Epithelial cell of proximal tubule (primary cell): Measurements from ENCODE around the gene PEX6. TPM values are rescaled to one million over a fixed set of nuclear protein-coding genes. Genes with fewer than 3 reads are reported as not detected.

Experiments
- DNase-seq: peaks from one replicate; pipeline ENCODE4 v3.0.0-alpha.2; 2011; ENCODE audit warnings: low read depth
- H3K4me3 ChIP-seq: 2 replicates; pipeline ENCODE4 v1.5.1; 2011; ENCODE audit warnings: low read depth, mild to moderate bottlenecking, low read length
- total RNA-seq: library from RNA; depleted of rRNA; stranded (reverse); fragments of >200 nt; gene quantifications from 2 replicates; pipeline ENCODE4 v1.2.3, GENCODE V29; 2015
- TF ChIP-seq, protein P1 (sequence below): conservative IDR thresholded peaks from 2 replicates; pipeline ENCODE4 v1.5.1; 2012; ENCODE audit warnings: low read depth, mild to moderate bottlenecking, low read length

Gene PEX6
- total RNA-seq, 1 donor from 2014 or later = 19.5 TPM

DNA sequence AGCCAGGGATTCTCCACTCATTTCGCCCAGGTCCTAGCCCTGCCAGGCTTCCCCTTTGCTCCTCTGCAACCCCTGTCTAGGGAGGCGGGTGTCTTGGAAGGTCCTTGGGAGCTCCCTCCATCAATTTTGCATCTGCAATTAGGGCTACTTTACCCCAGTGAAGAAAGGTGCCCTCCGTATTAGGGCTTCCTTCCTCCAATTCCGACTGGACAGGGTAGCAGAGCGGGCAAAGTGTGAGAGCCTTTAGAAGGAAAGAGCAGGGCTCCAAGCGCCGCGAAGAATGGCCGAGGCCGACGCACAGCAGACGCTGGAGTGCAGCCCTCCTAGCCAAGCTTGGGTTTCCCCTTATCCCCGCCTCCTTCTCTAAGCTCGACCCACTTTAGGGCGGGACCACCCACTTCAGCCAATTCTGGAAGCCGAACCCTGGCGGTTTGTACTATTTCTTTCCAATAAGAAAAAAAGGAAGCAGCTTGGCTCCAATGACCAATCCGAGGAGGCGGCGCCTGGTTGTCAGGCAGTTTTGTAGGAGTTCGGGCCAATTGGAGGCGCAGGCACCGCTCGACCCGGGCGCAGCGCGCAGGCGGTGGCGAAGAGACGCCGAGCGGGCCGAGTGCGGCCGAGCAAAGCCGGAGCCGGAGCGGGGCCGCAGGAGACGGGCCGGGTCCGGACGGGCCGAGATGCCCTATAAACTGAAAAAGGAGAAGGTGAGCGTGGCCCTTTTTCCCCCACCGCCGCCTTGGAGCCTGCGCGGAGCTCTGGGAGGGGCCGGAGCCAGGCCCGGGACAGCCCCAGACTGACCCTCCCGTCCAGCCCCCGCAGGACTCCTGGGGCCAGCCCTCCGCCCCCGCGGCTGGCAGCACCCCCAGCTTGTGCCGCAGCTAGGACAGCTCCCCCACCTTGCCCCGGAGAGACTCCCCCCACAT lies 5.3 kb upstream of the PEX6 start, which contains the start of gene PPP2R5D:
TSS of gene PPP2R5D (plus strand) at position 570 of the 923 bp plus-strand sequence. CDS start at position 678, 108 bp downstream.
- peak; percentile 94 for DNase-seq
- TF ChIP-seq, protein P1, sequence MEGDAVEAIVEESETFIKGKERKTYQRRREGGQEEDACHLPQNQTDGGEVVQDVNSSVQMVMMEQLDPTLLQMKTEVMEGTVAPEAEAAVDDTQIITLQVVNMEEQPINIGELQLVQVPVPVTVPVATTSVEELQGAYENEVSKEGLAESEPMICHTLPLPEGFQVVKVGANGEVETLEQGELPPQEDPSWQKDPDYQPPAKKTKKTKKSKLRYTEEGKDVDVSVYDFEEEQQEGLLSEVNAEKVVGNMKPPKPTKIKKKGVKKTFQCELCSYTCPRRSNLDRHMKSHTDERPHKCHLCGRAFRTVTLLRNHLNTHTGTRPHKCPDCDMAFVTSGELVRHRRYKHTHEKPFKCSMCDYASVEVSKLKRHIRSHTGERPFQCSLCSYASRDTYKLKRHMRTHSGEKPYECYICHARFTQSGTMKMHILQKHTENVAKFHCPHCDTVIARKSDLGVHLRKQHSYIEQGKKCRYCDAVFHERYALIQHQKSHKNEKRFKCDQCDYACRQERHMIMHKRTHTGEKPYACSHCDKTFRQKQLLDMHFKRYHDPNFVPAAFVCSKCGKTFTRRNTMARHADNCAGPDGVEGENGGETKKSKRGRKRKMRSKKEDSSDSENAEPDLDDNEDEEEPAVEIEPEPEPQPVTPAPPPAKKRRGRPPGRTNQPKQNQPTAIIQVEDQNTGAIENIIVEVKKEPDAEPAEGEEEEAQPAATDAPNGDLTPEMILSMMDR = no peak
- H3K4me3 ChIP-seq = peak within 1 kb of the TSS; percentile 95

DNA sequence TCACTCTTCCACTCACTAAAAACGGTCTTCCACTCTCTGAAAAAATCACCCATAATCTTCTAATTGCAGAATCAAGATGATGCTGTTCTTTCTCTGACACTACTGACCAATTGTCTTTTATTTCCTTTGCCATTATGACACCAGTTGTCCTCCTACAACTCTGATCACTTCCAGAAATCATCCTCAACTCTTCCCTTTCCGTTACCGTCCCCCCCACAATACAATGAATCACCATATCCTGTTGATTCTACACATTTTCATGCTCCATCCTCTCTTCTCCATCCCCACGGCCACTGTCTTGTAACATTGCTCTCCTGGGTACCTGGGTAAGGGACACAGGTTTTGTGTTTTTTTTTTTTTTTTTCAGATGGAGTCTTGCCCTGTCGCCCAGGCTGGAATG lies 2.9 kb upstream of the PEX6 start:
- no peak overlapping the region for H3K4me3 ChIP-seq
- TF ChIP-seq, protein P1 = no peak
- no peak for DNase-seq

DNA sequence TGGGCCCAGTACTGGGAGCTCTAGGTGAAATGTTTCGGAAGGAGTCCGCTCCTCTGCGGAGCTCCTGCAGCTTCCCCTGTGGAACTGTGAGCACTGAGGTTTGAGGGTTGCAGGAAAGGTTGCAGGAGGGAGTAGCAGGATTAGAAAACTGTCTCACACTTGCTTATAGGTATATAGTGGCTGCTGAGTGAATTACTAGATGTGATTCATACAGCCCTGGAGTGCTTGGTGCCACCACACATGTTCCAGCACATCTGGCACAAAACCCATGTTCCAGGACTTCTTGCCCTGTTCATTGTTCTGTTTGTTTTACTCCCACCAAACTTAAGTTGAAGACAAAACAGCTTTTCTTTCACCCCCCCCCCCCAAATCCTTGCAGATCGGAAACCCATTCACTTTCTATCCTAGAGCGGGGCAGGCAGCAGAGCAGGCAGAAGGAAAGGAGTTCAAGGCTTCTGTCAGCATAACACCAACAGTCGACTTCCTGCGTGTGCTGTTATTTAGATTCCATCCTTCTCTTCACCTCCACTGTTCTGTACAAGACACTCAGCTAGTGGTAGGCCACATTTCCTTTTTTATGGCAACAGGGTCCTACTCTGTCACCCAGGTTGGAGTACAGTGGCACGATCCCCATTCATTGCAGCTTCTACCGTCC lies 669 bp upstream of the PEX6 start:
- H3K4me3 ChIP-seq = peak overlapping the region; percentile 90
- TF ChIP-seq, protein P1 = no peak
- DNase-seq = no peak

DNA sequence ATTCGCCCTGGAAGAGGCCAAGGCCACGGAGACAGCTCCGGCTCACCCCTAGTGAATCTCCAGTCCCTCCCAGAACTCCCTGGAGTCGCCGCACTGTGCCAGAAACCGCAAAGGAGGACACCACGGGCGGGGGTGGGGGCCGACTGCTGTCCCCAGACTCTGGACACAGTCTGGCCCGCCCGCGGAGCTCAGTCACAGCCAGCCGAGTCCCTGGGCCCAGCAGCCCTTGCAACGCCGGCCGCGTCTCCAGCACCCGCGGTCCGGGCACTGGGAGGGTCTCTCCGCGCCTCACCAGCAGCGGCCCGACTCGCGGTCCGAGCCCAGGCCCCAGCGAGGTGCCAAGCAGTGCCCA lies 518 bp downstream of the PEX6 start:
- peak overlapping the region; percentile 90 for H3K4me3 ChIP-seq

DNA sequence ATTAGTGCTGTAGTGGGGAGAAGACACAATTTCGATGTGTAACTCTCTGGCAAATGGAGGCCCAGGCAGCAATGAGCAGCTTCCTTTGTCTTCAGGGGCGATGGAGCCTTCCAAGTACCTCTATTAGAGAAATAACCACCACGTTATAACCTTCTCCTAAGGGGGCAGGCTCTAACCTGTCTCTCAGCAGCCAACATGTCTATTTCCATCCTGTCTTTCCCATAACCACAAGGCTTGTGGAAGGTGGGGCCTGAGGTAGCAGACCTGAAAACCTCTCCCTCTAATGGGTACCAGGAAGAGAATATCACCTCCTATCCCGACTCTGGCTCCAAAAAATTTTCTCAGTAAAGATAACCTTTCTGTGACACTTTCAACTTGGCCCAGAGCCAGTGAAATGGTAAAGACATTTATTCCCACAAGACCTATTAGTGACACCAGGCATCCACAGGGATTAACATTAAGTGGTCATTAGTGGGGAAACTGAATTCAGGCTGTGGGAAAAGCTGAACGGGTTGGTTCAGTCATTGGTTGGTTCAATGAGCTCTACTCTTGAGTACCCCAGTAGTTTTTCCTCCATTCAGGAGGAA lies 4.0 kb downstream of the PEX6 start:
- no peak overlapping the region for H3K4me3 ChIP-seq
- no peak for DNase-seq
- TF ChIP-seq, protein P1 = no peak

More for the DNA sequence above, 518 bp downstream of the PEX6 start:
- no peak for DNase-seq
- TF ChIP-seq, protein P1 = no peak

DNA sequence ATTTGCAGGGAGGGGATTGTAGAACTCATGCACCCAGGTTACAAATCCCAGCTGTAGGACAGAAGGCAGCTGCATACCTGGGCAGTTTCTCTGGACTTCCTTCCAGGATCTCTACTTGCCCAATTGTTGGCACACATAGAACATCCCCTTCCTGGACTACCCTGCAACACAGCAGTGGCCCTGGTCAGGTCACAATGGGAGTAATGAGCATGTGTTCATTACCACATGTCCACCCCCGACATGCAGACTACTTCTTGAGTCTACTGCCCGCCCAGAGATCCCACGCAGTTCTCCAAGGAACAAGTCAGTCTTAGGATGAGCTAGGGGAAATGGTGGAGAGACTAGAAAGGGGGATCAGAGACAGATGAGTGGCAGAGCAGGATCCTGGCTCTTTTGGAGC lies 5.1 kb downstream of the PEX6 start:
- no peak for DNase-seq
- H3K4me3 ChIP-seq = no peak overlapping the region
- TF ChIP-seq, protein P1 = no peak
